Limb (tissue), 2 donors: ENCODE results near the gene CFAP299.
"Not testable (repeated sequence)": the region's sequence is repeated elsewhere in the genome, so short reads cannot be mapped to it uniquely, and the experiment has no call there.

Source experiments
- DNase-seq, 2 donors: peaks; one replicate each; pipeline ENCODE4 v3.0.0-alpha.2; 2016; ENCODE audit errors: extremely low spot score in 2 of 2

Gene CFAP299

DNA sequence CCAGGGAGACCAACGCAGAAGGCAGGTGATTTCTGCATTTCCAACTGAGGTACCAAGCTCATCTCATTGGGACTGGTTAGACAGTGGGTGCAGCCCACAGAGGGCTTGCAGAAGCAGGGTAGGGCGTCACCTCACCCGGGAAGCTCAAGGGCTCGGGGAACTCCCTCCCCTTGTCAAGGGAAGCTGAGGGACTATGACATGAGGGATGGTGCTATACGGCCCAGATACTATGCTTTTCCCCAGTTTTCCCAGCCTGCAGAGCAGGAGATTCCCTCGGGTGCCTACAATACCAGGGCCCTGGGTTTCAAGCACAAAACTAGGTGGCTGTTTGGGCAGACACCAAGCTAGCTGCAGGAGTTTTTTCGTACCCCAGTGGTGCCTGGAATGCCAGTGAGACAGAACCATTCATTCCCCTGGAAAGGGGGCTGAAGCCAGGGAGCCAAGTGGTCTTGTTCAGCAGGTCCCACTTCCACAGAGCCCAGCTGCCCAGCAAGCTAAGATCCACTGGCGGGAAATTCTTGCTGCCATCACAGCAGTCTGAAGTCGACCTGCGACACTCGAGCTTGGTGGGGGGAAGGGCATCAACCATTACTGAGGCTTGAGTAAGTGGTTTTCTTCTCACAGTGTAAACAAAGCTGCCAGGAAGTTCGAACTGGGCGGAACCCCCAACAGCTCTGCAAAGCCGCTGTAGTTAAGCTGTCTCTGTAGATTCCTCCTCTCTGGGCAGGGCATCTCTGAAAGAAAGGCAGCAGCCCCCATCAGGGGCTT, 103.9 kb downstream of the CFAP299 start:
- not testable (repeated sequence) for DNase-seq

DNA sequence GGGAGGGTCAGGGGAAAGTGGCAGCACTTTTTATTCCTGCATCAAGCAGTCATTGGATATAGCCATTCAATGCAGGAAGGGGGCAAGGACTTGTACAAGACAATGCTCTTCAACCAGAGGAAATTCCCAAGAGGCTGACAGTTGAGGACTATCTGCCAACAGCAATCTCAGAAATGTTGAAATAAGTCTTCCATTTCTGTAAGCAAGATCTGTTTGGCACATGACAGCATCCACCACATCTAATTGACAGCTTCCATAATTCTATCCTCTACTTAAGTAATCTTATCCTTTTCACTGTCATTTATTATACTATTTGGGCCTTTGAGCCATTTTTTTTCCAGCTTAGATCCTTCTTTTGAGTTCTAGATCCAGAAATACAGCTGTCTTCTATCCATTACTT, 110.7 kb downstream of the CFAP299 start:
- DNase-seq: no peak

DNA sequence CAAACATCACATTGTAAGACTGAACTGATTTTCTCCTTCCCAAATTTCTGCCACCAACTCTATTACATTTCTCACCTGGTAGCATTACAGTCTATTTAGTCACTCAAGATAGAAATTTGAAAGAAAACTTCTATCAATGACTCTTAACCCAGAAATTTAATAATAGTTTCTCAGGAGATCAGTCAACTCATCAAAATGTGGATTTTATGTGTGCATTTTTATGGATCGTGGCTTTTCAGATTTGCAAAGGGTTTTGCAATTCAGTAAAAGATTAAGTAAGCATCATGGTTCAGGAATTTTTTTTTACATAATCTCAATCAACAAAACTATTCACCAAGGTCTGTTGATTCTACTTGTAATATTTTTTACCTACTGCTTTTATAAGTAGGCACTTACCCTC, 111.1 kb downstream of the CFAP299 start:
- DNase-seq: no peak

DNA sequence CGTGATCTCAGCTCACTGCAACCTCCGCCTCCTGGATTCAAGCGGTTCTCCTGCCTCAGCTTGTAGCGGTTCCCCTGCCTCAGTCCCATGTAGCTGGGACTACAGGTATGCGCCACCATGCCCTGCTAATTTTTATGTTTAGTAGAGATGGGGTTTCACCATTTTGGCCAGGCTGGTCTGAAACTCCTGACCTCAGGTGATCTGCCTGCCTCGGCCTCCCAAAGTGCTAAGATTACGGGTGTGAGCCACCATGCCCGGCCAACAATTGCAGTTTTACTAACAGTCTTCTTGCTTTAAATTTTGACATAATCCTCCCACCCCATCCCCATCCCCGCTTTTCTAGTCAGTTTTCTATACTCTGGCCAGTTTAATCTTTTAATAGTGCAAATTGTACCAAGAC, 112.0 kb downstream of the CFAP299 start:
- no peak for DNase-seq

DNA sequence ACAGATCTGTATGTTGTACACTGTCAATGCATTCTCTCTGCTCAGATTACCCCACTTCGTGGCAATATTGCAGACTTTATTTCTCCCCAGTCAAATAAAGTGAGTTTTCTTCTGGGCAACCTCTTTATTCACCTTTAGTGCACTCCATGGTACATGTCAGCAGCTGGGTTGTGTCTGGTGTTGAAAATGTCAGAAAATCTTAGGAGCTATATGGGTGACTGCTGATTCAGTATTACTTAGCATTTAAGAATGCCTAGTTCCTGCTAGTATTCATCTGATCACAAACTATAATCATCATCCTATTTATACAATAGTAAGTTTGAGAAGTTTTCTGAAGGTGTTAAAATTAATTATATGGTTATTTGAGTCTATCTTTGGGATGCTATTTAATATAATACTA, 112.5 kb downstream of the CFAP299 start:
- DNase-seq: no peak

DNA sequence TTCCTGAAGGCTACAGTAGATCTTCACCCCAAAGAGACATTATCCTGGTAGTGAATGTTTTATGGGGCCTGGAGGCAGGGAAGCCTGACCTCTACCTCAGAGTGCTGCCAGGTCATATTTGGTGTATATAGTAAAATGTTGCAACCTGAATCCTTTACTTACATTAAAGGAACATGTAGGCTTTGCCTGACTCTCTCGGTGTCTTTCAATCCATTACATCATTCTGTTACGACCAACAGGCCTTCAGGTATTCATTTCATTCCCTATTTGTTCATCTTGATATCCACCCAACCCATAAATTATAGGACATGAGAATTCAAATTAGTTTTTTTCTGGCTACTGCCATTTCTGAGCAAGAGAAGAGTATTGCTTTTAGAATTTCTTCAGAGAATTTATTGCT, 116.5 kb downstream of the CFAP299 start:
- DNase-seq: no peak

DNA sequence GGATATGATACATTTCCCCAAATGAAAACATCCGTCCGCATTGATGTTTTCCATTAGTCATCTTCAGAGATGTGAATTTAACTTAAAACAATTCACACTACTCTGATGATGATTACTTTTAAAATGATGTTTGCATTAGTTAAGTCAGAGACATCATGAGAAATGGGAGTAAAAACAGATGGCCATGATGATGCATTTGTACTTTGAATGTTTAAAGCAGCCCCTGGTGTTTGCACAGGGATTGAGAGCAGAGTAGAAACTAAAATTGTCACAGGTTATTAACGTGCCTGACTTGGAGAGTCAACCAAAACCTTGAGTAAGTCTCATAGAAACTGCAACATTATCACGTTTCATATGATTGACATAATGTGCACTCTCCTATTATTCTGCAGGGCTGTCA, 117.2 kb downstream of the CFAP299 start:
- DNase-seq: no peak

DNA sequence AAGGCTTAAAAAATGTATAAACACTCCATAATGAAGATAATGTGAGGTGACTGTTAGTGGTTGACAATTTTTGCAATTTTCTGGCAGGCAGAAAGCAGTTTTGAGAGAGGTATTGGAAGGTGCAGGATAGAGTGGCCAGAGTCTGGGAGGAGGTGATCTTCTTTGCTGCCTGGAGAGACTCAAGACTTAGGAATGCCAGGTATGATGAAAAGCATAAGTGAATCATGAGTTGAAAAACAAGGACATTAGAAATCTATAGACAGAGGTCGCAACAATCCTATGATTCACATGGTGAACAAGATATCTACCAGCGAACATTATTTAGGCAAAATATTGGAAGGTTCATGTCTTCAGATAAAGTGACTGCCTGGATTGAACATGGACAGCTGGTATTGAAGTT, 118.5 kb downstream of the CFAP299 start:
- no peak for DNase-seq

DNA sequence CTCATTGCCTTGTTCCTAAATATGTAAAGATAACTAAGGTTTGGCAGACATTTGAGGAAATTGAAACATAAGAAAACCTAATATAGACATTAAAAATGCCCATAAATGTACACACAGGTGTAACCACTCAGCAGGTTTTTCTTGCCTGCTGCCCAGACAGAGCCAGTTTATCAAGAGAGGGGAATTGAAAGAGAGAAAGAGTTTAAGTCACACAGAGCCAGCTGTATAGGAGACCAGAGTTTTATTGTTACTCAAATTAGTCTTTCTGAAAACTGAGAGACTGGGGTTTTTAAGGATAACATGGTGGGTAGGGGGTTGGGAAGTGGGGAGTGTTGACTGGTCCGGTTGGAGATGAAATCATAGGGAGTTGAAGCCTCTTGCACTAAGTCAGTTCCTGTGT, 119.0 kb downstream of the CFAP299 start:
- DNase-seq: no peak

DNA sequence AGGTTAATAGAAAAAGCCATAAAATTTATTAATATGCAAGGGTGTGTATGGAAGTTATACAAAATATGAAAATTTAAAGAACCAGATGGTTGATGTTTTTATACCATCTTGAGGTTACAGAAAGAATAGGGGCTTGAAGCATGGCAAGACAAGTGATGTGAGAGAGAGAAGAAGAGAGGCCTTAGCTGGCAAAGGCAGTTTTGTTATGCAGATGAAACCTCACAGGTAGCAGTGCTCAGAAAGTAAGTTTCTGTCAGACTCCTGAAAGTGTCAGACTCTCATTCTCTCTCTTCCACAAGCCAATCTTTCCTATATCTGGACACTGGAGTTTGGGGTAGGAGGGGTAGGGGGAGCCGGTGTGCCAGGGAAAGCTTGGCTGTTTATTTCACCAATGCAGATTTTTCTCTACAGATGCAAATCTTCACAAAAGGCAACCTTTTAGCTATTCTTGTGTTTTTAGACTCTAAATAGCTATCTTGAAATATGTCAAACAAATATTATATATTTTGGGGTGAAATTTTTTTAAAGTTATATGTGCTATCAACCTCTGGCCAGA, 124.5 kb downstream of the CFAP299 start:
- no peak for DNase-seq

DNA sequence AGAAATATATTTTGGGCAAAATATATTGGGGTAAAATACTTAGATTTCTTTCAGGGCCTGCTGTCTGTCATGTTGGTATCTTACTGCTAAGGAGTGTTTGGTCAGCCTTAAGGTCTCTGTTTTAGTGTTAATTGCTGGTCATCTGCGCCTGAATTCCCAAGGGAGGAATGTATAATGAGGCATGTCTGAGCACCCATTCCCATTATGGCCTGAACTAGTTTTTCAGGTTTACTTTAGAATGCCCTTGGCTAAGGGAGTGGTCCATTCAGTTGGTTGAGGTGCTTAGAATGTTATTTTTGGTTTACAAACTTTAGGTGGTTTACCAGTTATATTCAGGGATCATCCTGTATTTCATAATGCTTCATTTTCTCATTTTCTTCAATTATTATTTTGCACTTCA, 125.9 kb downstream of the CFAP299 start:
- no peak for DNase-seq

DNA sequence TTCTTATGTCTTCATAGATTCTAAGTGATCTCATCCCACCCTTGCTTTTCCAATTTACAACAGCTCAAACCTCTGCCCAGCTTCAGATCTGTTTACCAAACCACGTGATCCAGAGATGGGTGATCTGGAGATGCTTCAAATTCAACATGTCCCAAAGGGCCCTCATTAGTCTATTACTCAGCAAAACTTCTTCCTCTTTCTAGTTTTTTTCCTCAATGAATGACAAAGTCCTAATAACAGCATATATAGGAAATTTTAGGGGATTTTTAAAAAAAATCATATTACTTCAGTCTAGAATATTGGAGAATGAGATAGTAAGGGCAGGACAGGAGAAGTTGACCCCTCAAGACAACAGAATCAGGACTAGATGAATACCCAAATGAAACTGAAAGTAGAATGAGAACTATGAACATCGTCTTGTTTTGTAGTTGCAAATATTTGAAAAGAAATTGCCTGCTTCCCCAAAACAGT, 127.1 kb downstream of the CFAP299 start:
- DNase-seq: no peak

DNA sequence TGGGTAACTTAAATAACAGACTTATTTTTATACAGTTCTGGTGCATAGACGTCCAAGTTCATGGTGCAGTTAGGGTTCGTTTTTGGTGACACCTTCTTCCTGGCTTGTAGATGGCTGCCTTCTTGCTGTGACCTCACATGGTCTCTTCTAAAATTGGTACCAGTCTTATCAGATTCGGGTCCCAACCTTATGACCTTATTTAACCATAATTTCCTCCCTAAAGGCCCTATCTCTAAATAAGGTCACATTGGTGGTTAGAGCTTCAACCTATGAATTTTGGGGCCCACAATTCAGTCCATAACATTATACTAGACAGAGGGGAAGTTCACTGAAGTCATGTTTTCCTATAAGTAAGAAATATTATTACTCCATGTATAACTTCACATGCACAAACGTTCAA, 128.0 kb downstream of the CFAP299 start:
- DNase-seq: no peak

DNA sequence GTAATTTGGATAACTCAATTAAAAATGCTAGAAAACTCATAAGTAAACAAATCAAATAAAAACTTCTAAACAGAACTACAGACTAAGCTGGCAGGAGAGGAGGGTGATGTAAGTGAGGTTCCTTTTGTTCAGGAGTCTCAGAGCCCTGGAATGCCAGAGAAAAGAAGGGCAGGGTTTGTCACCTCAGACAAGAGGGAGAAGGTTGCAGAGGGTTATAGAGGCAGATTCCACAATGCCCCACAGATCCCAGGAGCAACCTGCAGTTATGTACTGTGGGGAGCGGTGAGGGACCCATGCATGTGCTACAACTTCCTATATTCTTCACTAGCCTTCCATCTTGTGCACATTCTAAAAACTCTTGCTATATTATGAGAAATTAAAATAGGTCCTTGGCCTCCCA, 129.7 kb downstream of the CFAP299 start:
- no peak for DNase-seq

DNA sequence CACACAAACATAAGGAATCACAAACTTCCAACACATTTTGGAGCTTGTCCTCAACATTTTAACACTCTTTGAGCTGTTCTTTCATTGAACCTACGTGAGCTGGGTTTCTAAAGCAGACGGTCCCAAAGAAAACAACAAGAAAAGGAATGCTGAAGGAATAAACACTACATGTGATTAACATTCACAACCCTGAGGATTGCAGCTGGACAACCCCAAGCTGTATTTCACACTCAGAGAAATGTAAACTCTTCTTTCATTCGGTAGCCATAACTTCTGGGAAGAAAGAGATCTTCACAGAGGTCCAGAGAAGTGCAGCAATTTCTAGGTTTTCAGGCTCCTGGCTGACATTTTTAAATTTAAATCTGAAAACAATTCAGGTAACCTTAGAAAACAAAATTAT, 130.2 kb downstream of the CFAP299 start:
- DNase-seq: no peak

DNA sequence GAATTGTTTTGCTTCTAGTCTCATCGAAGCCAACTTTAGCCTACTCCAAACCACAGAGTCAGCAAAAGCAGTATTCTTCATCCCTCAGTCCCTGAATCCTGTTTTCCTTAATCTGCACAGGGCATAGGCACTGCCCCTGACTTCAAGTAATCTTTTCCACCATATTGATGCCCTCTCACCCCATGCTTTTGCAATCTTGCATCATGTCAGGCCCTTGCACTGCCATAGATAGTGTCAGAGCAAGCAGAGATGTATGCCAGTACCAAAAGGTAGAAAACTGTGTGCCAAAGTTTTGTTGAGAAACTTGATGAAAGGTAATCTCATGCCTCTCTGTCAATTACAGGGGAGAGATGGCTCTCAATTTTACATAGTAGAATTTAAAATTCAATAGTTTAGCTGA, 131.1 kb downstream of the CFAP299 start:
- no peak for DNase-seq

DNA sequence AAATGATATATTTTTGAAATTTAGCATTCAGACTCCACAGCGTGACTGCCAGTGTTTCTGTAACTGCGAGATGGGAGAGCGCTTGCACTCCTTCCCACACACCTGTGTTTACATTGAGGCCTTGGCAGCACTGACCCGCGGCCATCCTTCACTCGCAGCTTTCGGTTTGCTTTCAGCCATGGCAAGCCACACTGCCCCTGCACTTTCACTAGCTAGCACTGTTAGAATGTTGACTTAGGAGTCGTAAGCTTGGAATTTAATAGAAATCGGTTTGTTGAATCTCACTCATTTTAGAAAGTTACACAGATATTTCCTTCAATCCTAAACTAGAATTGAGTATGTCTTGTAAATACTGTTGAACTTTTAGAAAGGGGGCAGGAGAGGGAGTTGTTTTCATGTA, 136.2 kb downstream of the CFAP299 start:
- DNase-seq: peak in 1 of 2 donors; percentile 38

DNA sequence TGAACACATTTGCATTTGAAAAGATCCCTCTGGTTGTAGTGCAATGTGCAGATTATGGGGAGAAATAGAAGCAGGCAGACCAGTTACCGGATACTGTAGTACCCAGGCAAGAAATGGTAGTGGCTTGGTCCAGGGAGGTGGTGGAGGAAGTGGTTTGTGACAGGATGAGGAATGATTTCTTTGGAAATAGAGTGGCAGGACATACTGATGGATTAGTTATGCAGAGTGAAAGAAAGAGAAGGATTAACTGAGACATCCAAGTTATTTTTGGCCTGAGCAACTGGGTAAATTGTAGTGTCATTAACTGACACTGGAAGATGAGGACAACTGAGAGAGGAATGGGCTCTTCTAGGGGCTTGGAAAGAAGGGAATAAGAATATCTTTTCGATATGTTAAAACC, 139.7 kb downstream of the CFAP299 start:
- no peak for DNase-seq

DNA sequence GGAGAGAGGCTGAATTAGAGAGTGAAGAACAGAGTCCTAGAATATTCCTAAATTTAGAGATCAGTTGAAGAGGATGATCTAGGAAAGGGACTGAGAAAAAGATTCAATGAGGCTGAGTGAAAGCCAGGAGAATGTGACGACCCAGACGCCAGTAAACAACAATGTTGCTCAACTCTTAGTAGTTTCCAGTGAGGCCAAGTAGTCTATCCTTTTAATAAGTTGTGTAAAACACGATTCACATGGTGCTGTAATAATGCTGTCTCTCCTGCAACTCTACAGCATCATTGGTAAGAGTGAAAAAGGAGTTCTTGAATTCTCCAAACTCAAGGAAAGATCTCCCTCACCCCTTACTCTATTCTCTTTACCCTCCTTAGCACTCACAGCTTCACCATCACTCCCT, 140.3 kb downstream of the CFAP299 start:
- DNase-seq: no peak

DNA sequence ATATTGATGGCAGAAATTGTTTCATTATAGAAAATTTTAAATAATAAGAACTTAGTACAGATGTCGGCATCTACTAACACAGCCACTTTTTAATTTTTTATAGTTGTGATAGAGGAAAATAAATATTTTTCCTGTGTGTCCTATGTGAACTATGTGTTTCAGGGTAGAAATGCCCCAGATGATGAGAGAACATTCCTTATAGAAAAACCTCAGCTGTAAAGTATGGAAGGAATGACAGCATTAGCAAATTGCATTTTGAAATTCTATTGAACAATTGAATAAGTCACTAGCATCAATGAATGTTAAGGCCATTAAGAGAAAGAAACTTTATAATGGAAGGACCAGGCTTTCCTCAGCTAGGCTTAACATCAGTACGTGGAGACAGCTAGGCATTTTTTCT, 149.2 kb downstream of the CFAP299 start:
- DNase-seq: no peak

DNA sequence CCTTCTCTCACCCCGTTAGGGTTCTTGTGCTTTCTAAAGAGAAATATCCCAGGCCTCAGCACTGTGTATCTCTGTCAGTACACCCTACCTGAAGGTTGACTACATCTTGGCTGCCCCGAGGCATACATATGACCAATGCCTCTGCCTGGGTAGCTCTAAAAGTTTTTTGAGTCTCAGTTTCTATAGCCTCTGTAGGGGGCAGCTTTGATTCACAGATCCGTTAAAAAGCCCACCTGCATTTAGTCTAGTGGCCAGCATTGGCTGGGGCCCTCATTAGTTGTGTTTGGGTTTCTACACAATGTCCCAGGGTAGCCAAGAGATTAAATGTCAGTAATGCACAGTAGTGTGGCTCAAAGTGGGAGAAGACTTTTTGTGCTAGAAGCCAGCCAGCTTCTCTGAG, 151.1 kb downstream of the CFAP299 start:
- no peak for DNase-seq

DNA sequence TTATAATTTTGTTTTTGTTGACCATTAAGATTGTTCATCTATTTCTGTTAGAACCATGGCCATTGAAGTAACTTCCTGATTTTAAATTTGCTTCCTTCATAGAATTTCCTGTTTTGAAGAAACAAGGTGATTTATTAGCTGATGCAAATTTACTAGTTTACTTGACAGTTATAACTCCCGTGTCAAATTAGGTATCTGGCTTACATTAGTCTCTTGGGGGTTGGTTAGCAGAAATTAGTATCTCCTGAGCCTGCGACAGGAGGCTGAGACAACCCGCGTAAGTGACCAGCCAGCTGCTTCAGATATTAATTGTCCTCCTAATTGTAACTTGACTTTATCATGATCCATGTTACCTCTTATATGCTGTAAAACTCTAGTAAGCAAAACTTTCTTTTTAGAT, 154.3 kb downstream of the CFAP299 start:
- DNase-seq: no peak

DNA sequence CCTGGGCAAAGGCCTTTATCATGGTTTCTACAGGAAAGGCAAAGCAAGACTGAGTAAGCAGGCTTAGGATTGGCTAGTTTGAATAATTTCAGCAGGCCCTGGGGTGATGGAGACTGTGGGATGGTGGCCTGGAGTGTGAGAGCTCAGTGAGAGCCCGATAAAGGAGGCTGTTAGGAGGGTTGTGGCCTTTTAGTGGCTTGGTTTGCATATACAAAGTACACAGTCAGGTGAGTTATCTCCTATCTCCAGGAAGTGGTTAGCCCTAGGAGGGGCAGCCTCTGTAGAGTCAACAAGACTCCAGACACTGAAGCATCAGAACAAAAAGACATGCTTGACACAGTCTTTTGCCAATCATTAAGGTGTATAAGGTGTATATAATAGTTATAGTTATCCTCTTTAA, 157.2 kb downstream of the CFAP299 start:
- no peak for DNase-seq

DNA sequence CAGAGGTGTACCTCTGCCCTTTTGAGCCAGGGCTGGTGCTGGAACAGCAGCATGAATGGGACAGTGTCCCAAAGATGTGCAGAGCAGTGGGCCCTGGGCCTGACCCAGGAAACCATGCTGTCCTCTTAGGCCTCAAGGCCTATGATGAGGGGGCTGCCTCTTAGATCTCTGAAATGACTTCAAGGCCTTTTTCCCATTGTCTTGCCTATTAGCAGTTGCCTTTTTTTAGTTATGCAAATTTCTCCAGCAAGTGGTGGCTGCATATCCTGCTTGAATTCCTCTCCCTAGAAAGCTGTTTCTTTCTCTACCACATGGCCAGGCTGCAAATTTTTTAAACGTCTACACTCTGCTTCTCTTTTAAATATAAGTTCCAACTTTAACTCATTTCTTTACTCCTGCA, 160.3 kb downstream of the CFAP299 start:
- DNase-seq: no peak
